Muscle layer of colon (tissue), 2 donors: Measurements from ENCODE around the gene TMEM250.
A peak's percentile ranks its signal among the peaks of the same experiment; 100 is the strongest.

ENCODE experiments used
- H3K27ac ChIP-seq: one replicate; pipeline ENCODE4 v1.7.0; 2013; ENCODE audit warnings: low read depth, mild to moderate bottlenecking, low read length, moderate library complexity
- H3K27me3 ChIP-seq, 2 donors: one replicate each; pipeline ENCODE4 v1.7.0; 2013; ENCODE audit warnings: low read length in 2 of 2, mild to moderate bottlenecking in 2 of 2; ENCODE audit not compliant: insufficient read depth in 2 of 2, control insufficient read depth in 1 of 2
- H3K36me3 ChIP-seq: one replicate; pipeline ENCODE4 v1.7.0; 2013; ENCODE audit warnings: mild to moderate bottlenecking, low read length; ENCODE audit not compliant: insufficient read depth
- H3K4me1 ChIP-seq: one replicate; pipeline ENCODE4 v1.7.0; 2013; ENCODE audit warnings: mild to moderate bottlenecking, low read length; ENCODE audit not compliant: insufficient read depth
- H3K4me3 ChIP-seq, 2 donors: one replicate each; pipeline ENCODE4 v1.7.0; 2013; ENCODE audit warnings: low read length in 2 of 2, low read depth in 1 of 2, mild to moderate bottlenecking in 1 of 2, moderate library complexity in 1 of 2
- H3K9ac ChIP-seq: one replicate; pipeline ENCODE4 v1.7.0; 2013; ENCODE audit warnings: low read length
- H3K9me3 ChIP-seq: one replicate; pipeline ENCODE4 v1.7.0; 2013; ENCODE audit warnings: mild to moderate bottlenecking, low read length
- donor health status: abdominal sarcoma.
- donor health status: Adenocarcinoma of cecum.

The TMEM250 gene

DNA sequence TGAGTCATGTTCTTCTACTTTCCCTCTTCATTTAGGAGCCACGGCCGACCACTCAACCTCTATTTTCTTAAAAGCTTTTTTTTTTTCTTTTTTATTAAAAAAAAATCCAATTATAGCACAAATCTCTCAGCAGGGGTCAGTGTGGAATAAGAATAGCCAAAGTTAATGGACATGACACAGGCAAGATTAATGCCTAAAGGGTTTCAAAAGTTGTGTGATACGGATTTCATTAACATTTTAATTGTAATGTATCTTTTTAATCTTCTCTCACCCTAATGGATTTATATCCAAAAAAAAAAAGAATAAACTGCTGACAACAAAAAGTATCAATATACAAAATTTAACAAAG lies 29.0 kb downstream of the TMEM250 start:
- Histone ChIP-seq H3K4me3 (no peak overlapping the region), H3K36me3 (no peaks in the 10 kb centered on the region), H3K9me3 (no peaks in the 10 kb centered on the region), H3K9ac (peak overlapping the region; percentile 71), H3K27me3 (no peaks in the 10 kb centered on the region), H3K4me1 (peaks cover 86% of the 10 kb centered on the region), H3K27ac (peak overlapping the region; percentile 99)

DNA sequence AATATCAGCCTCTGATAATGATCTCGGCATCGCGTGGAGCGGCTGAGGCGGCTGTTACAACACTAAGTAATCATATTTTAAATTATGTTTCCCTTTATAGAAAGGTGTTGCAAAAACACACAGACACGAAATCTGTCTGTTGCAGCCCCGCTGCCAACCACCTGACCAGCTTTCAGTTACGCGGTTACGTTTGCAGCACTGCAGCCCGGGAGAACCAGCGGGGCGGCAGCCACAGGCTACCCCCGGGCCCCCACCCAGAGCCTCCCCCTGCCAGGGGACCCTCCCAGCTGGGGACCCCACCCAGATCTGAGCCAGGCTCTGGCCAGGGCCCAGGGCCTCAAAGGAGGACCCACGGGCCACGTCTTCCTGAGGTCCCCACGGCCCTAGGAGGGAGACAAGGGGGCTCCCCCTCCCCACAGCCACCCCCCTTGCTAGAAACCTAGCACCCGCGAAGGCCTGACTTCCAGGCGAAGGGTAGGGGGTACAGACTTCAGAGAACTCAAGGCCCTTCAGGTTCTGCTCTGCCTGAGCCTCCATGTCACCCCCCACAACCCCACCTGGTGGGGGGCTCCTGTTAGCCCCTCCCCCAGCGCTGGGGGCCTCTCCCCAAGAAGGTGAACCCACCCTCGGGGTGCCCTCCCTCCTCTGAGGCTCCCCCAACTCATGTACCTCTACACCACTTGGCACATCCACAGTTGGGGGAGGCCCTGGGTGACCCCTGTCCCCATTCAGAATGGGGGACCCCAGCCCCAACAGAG lies 29.6 kb downstream of the TMEM250 start:
- Histone ChIP-seq H3K4me3 (peak overlapping the region; percentile 26 to 41), H3K36me3 (no peaks in the 10 kb centered on the region), H3K9me3 (no peaks in the 10 kb centered on the region), H3K9ac (peak overlapping the region; percentile 71), H3K4me1 (peaks cover 92% of the 10 kb centered on the region), H3K27ac (peak overlapping the region; percentile 99), H3K27me3 (no peaks in the 10 kb centered on the region)

DNA sequence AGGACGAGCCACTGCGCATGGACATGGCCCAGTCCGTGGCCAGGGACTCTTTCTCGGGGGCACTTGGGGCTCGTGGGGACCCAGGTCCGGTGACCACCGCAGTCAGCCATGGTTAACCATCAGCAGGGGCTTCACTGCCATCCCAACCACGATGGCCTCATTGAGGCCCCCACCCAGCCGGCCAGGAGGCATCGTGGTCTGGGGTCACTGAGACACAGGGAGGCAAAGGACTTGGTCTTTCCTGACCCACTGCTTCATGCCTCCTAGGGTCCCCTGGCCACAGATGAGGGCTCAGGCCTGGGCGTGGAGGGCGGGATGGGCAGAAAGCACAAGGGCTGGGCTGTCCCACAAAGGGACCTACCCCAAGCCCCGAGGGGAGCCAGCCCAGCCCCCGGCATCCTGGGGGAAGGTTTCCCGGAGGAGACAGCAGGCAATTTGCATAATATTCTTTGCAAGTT lies 30.2 kb downstream of the TMEM250 start:
- H3K27me3 ChIP-seq = no peaks in the 10 kb centered on the region
- H3K9ac ChIP-seq = peak overlapping the region; percentile 71
- H3K9me3 ChIP-seq = no peaks in the 10 kb centered on the region
- peaks cover 90% of the 10 kb centered on the region for H3K4me1 ChIP-seq
- peak overlapping the region; percentile 99 for H3K27ac ChIP-seq
- H3K36me3 ChIP-seq = no peaks in the 10 kb centered on the region
- H3K4me3 ChIP-seq = peak overlapping the region in 1 of 2 donors; percentile 41

DNA sequence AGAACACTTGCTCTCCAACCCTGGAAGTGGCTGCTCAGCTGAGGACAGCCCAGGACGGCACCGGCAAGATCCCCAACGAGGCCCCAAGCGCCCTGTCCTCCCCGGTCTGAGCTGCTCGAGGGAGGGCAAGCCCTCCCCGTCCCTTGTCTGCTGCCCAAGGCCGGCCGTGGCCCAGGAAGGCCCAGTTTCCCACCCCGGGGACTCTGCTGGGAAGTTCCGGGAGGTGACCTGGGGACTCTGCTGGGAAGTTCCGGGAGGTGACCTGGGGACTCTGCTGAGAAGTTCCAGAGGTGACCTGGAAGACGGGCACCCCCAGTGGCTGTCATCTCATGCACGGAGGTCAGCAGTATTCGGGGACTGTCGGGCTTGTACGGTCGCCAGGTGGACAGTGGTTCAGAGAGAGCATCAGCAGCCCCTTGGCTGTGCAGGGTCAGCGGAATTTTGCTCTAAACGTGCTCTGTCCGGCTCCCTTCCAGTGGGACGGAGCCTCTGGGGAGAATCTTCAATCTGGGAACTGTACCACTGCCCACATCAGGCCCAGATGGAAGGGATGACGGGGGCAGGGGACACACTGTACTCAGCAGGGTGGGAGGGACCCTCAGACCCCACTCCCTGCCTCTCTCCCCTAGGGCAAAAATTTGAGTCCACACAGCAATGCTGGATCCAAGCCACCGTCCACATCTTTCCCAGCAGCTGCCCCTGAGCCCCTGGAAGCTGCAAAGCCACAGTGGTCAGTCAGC lies 30.8 kb downstream of the TMEM250 start:
- Histone ChIP-seq H3K9me3 (no peaks in the 10 kb centered on the region), H3K27me3 (no peaks in the 10 kb centered on the region), H3K27ac (peak overlapping the region; percentile 99), H3K4me1 (peaks cover 90% of the 10 kb centered on the region), H3K36me3 (peaks cover under 1% of the 10 kb centered on the region), H3K4me3 (no peak overlapping the region), H3K9ac (peak overlapping the region; percentile 71)

DNA sequence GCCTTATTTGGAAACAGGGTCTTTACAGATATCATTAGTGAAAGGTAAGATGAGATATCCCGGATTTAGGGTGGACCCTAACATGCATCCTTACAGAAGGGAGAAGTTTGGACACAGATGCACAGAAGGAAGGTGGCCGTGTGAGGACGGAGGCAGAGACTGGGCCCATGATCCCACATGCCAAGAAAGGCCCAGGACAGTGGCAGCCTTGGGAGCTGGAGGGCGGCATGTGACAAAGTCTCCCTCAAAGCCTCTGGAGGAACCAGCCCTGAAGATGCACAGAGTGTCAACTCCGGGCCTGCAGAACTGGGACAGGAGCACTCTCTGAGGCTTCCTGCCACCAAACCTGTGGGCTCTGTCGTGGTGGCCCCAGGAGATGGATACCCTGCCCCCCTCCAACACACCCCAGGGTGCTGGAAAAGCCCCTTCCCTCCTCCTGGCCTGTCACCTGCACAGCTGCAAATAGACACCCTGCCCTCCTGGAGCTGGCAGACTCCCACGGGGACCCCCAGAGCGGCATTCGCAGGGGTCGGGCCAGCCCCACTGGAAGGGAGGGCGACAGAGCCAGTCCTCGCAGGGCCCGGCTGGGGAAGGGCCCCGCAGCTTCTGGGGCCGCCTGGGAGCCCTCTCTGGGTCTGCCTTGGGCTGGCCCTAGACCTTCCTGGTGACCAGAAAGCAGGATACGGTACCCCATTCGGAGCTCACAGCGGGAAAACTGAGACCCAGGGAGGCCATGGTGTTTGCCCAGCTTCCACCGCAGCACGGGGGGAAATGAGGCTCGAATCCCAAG lies 31.5 kb downstream of the TMEM250 start:
- H3K9ac ChIP-seq = no peak overlapping the region
- H3K27ac ChIP-seq = peak overlapping the region; percentile 99
- H3K4me1 ChIP-seq = peaks cover 90% of the 10 kb centered on the region
- H3K4me3 ChIP-seq = peak overlapping the region in 1 of 2 donors; percentile 18
- H3K27me3 ChIP-seq = no peaks in the 10 kb centered on the region
- no peaks in the 10 kb centered on the region for H3K9me3 ChIP-seq
- peaks cover 3% of the 10 kb centered on the region for H3K36me3 ChIP-seq

DNA sequence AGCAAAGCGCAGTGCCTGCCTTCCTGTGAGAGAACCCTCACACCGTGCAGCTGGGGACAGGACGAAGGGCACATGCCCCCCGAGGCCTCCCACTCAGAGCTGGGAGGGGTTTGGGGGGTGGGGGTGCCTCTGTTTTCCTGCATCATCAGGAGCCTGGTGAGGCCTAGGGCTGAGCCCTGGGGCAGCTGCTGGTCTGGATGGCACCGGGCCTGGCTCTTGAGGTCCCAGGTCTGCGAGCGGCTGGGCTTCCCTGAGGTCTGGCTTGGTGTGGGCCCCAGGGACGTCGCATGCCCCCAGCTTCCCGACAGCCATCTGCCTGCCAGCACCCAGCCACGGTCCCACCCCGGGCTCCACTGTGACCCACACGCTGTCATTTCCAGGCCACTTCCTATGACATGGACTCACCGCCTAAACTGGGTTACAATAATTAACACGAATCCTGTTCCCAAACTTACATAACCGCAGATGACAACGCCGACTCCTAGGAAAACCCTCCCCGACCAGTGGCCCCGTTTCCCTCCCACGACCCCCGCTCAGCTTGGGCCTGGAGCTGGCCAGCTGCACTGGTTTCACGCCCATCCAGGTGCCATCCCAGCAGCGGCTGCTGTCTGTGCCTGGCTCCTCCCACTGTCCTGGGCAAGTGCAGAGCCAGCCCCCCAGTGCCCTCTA lies 32.3 kb downstream of the TMEM250 start:
- peaks cover 90% of the 10 kb centered on the region for H3K4me1 ChIP-seq
- H3K36me3 ChIP-seq = peaks cover 3% of the 10 kb centered on the region
- H3K9me3 ChIP-seq = no peaks in the 10 kb centered on the region
- H3K4me3 ChIP-seq = peak overlapping the region in 1 of 2 donors; percentile 18
- H3K27me3 ChIP-seq = no peaks in the 10 kb centered on the region
- peak overlapping the region; percentile 99 for H3K27ac ChIP-seq
- H3K9ac ChIP-seq = no peak overlapping the region

DNA sequence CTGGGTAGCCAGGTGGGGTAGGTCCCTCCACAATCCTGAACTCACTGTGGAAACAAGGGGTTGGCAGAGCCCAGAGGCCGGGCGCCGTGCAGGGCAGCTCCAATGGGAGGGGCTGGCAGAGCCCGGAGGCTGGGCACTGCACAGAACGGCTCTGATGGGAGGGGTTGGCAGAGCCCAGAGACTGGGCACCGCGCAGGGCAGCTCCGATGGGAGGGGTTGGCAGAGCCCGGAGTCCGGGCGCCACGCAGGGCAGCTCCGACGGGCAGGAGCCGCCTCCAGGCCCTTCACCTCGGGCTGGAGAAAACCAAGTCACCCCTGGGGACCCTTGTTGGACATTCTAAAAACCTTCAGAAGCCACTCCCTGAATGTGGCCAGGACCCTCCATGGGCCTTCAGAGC lies 32.9 kb downstream of the TMEM250 start:
- H3K4me1 ChIP-seq = peaks cover 91% of the 10 kb centered on the region
- H3K4me3 ChIP-seq = no peak overlapping the region
- peaks cover 3% of the 10 kb centered on the region for H3K36me3 ChIP-seq
- peak overlapping the region; percentile 99 for H3K27ac ChIP-seq
- H3K9me3 ChIP-seq = no peaks in the 10 kb centered on the region
- no peaks in the 10 kb centered on the region for H3K27me3 ChIP-seq
- no peak overlapping the region for H3K9ac ChIP-seq

DNA sequence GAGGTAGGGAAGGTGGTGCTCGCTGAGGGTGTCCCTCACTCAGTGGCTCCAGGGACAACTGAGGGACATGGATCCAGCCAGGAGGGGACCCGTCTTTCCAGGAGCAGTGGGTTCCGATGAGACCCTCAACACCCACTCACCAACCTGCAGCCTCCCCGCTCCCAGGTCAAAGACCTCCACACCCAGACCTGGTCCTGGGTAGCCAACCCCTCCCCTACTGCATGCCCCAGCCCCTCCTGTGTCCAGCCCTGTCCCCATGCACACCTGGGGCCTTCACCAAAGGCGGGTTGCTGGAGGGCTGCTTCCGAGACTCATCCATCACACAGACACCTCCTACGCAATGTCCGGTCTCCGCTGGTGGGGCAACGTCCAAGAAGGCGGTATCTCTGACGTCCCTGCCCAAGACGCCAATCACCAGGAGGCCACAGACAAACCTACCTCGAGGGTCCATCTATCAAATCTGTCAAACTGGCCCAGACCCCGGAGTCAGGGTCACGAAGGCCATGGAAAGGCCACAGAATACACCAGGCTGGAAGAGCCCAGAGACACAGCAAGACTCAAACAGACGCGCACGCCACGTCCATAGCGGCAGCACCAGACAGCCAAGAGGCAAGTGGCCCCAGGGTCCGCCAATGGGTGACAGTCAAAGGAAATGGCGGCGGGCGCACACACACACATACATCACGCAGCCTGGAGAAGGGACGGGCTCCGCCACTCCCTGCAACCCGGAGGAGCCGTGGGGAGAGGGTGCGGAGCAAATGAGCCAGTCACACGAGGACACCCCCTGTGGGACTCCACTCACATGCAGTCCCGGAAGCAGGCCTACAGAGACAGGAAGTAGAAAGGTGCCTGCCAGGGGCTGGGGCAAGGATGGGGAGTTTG lies 34.4 kb downstream of the TMEM250 start:
- no peak overlapping the region for H3K9ac ChIP-seq
- no peaks in the 10 kb centered on the region for H3K27me3 ChIP-seq
- H3K36me3 ChIP-seq = peaks cover 3% of the 10 kb centered on the region
- no peak overlapping the region for H3K4me3 ChIP-seq
- H3K4me1 ChIP-seq = peaks cover 91% of the 10 kb centered on the region
- H3K9me3 ChIP-seq = no peaks in the 10 kb centered on the region
- no peak overlapping the region for H3K27ac ChIP-seq

DNA sequence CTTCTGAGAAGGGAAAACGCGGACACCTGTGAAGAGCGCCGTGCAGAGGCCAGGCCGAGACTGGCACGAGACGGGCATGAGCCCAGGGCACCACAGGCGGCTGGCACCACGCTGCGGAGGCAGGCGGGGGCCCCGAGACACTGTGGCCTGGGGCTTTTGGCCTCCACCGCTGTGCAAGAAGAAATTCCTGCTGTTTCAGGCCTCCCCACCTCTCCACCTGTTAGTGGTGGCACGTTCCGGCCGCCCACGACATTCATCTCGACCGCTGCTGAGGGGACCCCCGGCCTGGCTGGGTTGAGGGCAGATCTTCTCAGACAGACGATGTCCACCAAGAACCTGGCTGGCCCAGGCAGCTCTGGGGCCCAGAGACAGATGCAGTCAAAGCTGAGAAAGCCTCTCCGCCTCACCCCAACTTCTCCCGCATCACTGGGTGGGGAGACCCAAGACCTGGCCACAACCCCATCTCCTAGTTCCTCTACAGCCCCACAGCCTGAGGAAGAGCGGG lies 35.1 kb downstream of the TMEM250 start:
- no peaks in the 10 kb centered on the region for H3K27me3 ChIP-seq
- no peak overlapping the region for H3K9ac ChIP-seq
- H3K27ac ChIP-seq = no peak overlapping the region
- no peak overlapping the region for H3K4me3 ChIP-seq
- peaks cover 3% of the 10 kb centered on the region for H3K36me3 ChIP-seq
- peaks cover 91% of the 10 kb centered on the region for H3K4me1 ChIP-seq
- no peaks in the 10 kb centered on the region for H3K9me3 ChIP-seq
